Stomach (tissue), 4 donors: ENCODE measurements around the gene LAG3.

Experiments
- EP300 ChIP-seq: sonication (generic); formaldehyde crosslinking; IDR thresholded peaks from one replicate; pipeline ENCODE4 v1.6.1; 2017; ENCODE audit warnings: antibody characterized with exemption
- POLR2A ChIP-seq, 4 donors: fragments of 450-650 bp; IDR thresholded peaks; one replicate each; pipeline ENCODE4 v1.6.1; 2016; ENCODE audit warnings: antibody characterized with exemption in 4 of 4, control low read depth in 2 of 4, mild to moderate bottlenecking in 1 of 4, moderate library complexity in 1 of 4
- TF ChIP-seq, protein P1 (sequence below), 7 experiments: fragments of 450-650 bp in 4 of 7; fragments of 200-600 bp in 3 of 7; sonication (generic) in 3 of 7; IDR thresholded peaks; one replicate each; pipeline ENCODE4 v1.5.1; 2016 to 2019; ENCODE audit warnings: antibody characterized with exemption in 7 of 7, control low read depth in 2 of 7, mild to moderate bottlenecking in 1 of 7

DNA sequence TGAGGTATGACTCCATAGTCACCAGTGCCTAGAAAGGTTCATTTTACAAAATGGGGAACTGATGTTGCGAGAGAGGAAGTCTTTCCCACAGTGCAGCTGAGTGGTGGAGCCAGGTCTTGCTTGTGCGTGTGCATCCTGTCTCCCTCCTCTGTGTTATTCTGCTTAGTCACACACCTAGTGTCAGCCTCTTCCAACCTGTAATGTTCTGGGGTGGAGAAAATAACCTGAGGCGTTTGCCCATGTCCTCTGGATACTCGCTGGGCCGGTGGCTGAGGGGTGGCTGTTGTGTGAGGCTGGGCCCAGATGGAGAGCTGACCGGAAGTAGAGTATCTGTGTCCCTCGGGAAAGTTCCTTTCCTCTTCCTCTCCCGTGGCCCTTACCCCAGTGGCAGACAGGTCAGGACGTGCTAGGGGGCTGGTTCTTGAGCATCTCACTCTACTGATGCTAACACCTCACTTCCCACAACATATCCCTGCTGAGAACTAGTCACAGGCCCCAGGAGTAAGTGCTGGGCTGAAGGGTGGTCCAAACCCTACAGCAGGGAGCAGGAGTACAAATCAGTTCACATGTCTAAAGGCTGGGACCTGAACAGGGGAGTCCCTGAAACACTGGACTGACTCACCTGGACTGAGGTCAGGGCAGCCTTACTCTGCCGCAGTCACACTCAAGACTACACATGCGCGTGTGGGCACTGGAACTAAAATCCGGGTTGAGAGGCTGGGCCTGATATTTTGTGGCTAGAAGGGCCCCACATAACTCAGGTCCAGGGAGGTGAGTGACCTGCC, 26.4 kb upstream of the LAG3 start:
- TF ChIP-seq POLR2A (IDR thresholded peaks at IDR 0.05) (no peak), EP300 (no peak)
- TF ChIP-seq, protein P1, sequence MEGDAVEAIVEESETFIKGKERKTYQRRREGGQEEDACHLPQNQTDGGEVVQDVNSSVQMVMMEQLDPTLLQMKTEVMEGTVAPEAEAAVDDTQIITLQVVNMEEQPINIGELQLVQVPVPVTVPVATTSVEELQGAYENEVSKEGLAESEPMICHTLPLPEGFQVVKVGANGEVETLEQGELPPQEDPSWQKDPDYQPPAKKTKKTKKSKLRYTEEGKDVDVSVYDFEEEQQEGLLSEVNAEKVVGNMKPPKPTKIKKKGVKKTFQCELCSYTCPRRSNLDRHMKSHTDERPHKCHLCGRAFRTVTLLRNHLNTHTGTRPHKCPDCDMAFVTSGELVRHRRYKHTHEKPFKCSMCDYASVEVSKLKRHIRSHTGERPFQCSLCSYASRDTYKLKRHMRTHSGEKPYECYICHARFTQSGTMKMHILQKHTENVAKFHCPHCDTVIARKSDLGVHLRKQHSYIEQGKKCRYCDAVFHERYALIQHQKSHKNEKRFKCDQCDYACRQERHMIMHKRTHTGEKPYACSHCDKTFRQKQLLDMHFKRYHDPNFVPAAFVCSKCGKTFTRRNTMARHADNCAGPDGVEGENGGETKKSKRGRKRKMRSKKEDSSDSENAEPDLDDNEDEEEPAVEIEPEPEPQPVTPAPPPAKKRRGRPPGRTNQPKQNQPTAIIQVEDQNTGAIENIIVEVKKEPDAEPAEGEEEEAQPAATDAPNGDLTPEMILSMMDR (IDR thresholded peaks at IDR 0.05): no peak
